B cell (primary cell): ENCODE data around the gene PTPN13. TPM values are rescaled to one million over a fixed set of nuclear protein-coding genes. Genes with fewer than 3 reads are reported as not detected.

Experiments used
- ATAC-seq: fragments of 200-7000 bp; cut with Tn5 transposase; one replicate; pipeline ENCODE4 v1.10.0; 2021; ENCODE audit warnings: low read depth, mild to moderate bottlenecking, moderate number of reproducible peaks, moderate library complexity
- CTCF ChIA-PET: fragments of 350-600 bp; sonication (Branson Sonifier 250); formaldehyde crosslinking; loops from one replicate; lab custom pipeline; 2021; ENCODE audit warnings: antibody characterized with exemption, inconsistent platforms; lab: Charles Lee
- POLR2A ChIA-PET: fragments of 350-600 bp; sonication (Branson Sonifier 250); formaldehyde crosslinking; loops from one replicate; lab custom pipeline; 2021; ENCODE audit warnings: antibody characterized with exemption; lab: Charles Lee
- DNase-seq: peaks from one replicate; pipeline ENCODE4 v3.0.0; 2013
- H2AFZ ChIP-seq: 2 replicates; pipeline ENCODE4 v1.6.1; 2012; ENCODE audit warnings: mild to moderate bottlenecking, low read depth, low read length; ENCODE audit not compliant: insufficient read depth, poor library complexity, severe bottlenecking
- H3K27ac ChIP-seq, 2 donors: 1 replicate in 1 of 2; 2 replicates in 1 of 2; pipeline ENCODE4 v1.5.1; 2012 to 2013; ENCODE audit warnings: low read length in 2 of 2, mild to moderate bottlenecking in 2 of 2, moderate library complexity in 1 of 2
- H3K27me3 ChIP-seq, 4 experiments: fragments of 200-600 bp in 1 of 4; sonication (generic) in 1 of 4; replicated peaks in 1 of 4; 1 replicate in 2 of 4; 2 replicates in 2 of 4; pipeline versions ENCODE4 v1.6.1 to v1.7.0; 2013 to 2016; ENCODE audit warnings: low read length in 3 of 4, mild to moderate bottlenecking in 2 of 4, mixed read lengths in 1 of 4, moderate library complexity in 1 of 4; ENCODE audit not compliant: insufficient read depth in 4 of 4, control insufficient read depth in 3 of 4; ENCODE audit errors: control extremely low read depth in 1 of 4
- H3K36me3 ChIP-seq, 2 experiments: replicated peaks in 1 of 2; 1 replicate in 1 of 2; 2 replicates in 1 of 2; pipeline versions ENCODE4 v1.6.1 to v1.7.1; 2013; ENCODE audit warnings: low read length in 1 of 2; ENCODE audit not compliant: insufficient read depth in 2 of 2, control insufficient read depth in 1 of 2; ENCODE audit errors: control extremely low read depth in 1 of 2, extremely low read depth in 1 of 2
- H3K4me1 ChIP-seq, 2 donors: fragments of 200-600 bp in 1 of 2; sonication (generic) in 1 of 2; 1 replicate in 1 of 2; 2 replicates in 1 of 2; pipeline versions ENCODE4 v1.5.1 to v1.6.1; 2013 to 2017; ENCODE audit warnings: low read length in 2 of 2; ENCODE audit not compliant: control insufficient read depth in 2 of 2, insufficient read depth in 2 of 2
- H3K4me2 ChIP-seq: replicated peaks from 2 replicates; pipeline ENCODE3; 2012; ENCODE audit warnings: mild to moderate bottlenecking, low read depth, low read length; ENCODE audit not compliant: poor library complexity, severe bottlenecking
- H3K4me3 ChIP-seq, 5 experiments: fragments of 200-600 bp in 1 of 5; sonication (generic) in 1 of 5; 1 replicate in 3 of 5; 2 replicates in 2 of 5; pipeline versions ENCODE4 v1.5.1 to v1.7.0; 2011 to 2016; ENCODE audit warnings: low read length in 4 of 5, mild to moderate bottlenecking in 4 of 5, low read depth in 2 of 5, control low read depth in 1 of 5, moderate library complexity in 1 of 5; ENCODE audit not compliant: insufficient read depth in 1 of 5; ENCODE audit errors: control extremely low read depth in 1 of 5, extremely low read depth in 1 of 5
- H3K79me2 ChIP-seq: fragments of 200-600 bp; sonication (generic); one replicate; pipeline ENCODE4 v1.6.0; 2016; ENCODE audit warnings: low read length; ENCODE audit not compliant: control insufficient read depth, insufficient read depth
- H3K9ac ChIP-seq: fragments of 200-600 bp; sonication (generic); 2 replicates; pipeline ENCODE4 v1.6.1; 2017; ENCODE audit warnings: mild to moderate bottlenecking, low read length, moderate library complexity
- H3K9me3 ChIP-seq, 3 donors: one replicate each; pipeline versions ENCODE4 v1.6.1 to v1.7.1; 2013; ENCODE audit warnings: low read length in 2 of 3; ENCODE audit not compliant: control insufficient read depth in 2 of 3, insufficient read depth in 1 of 3; ENCODE audit errors: control extremely low read depth in 1 of 3
- H4K20me1 ChIP-seq: 2 replicates; pipeline ENCODE4 v1.6.0; 2012; ENCODE audit warnings: mild to moderate bottlenecking, low read length; ENCODE audit not compliant: insufficient read depth, control insufficient read depth, poor library complexity, severe bottlenecking
- H3K27ac Mint-ChIP-seq: one replicate; pipeline ENCODE4 v1.8.0; 2021; ENCODE audit warnings: mixed read lengths
- H3K27me3 Mint-ChIP-seq: one replicate; pipeline ENCODE4 v1.8.0; 2021; ENCODE audit warnings: mixed read lengths
- H3K4me1 Mint-ChIP-seq: one replicate; pipeline ENCODE4 v1.8.0; 2021; ENCODE audit warnings: mixed read lengths
- H3K4me3 Mint-ChIP-seq: one replicate; pipeline ENCODE4 v1.8.0; 2021; ENCODE audit warnings: mixed read lengths
- H3K9me3 Mint-ChIP-seq: one replicate; pipeline ENCODE4 v1.8.0; 2022; ENCODE audit warnings: mixed read lengths; ENCODE audit not compliant: insufficient read depth
- EZH2 ChIP-seq: IDR thresholded peaks from 2 replicates; pipeline ENCODE4 v1.6.1; 2012; ENCODE audit warnings: borderline replicate concordance, low read depth, mild to moderate bottlenecking, moderate library complexity, low read length; ENCODE audit not compliant: insufficient read depth, poor library complexity, severe bottlenecking
- WGBS: methylation state at CpG from one replicate; pipeline ENCODE4 v1.1.5; 2013; ENCODE audit warnings: missing lambda C conversion rate; ENCODE audit not compliant: insufficient coverage; 5-methylcytosine and 5-hydroxymethylcytosine counted together
- intact Hi-C: fragments of 100-400 bp; cut with micrococcal nuclease; formaldehyde crosslinking; loops from one replicate; pipeline ENCODE4 v1.10.0; 2022
- polyA plus RNA-seq: library from polyadenylated mRNA; depleted of rRNA; stranded (reverse); fragments of >200 nt; gene quantifications from 2 replicates; pipeline ENCODE4 v1.2.3, GENCODE V29; 2012
- total RNA-seq, 2 donors: library from RNA; stranded (reverse); fragments of 120-200 nt in 1 of 2; gene quantifications; 1 replicate in 1 of 2; 2 replicates in 1 of 2; pipeline versions ENCODE4 v1.2.3 to v1.2.4, GENCODE V29; 2013 to 2022
- TF ChIP-seq, protein P1 (sequence below): fragments of 200-600 bp; IDR thresholded peaks from one replicate; pipeline ENCODE4 v1.8.0; 2022; ENCODE audit warnings: antibody characterized with exemption, mild to moderate bottlenecking

The PTPN13 gene
- total and polyA plus RNA-seq, 2 donors (not counting 1 experiment from before 2014, with no cell fraction given): 0.91 TPM; not detected in 1

DNA sequence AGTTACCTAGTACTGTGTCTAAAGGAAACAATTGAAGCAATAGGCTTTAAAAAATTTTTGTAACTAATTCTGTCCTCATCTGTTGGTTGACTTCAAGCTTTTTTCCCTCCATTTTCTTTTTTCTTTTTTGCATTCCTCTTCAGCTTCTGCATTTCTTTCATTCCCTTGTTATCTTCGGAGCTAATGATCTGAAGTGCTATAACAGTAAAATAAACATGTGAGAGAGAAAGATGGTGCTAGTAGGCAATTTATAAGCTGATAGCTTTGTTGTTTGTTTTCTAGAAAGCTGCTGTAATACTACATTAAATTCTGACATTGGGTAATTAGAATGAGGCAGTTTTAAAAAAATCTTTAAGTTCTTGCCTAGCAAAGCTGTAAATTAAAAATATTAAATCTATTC lies 37.1 kb downstream of the PTPN13 start:
- no CpG with 5 or more reads among the region's 1 CpG for WGBS

DNA sequence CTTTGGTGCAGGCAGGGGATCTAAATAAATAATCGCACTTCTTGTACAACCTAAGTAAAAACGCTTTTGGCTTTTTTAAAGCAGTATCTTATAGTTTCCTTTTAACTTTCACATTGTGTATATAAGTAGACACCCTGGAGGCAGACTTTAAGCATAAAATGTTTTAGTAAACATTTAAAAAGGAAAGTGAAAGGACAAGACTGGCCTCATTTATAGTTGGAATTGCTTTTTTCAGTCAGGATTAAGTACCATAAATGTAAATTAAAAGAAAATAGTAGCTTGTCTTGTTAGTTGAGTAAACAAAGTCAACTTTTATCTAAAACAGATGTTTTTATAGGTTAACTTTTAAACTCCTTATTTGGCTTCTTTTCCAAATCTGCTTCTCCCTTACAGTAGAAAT lies 39.7 kb downstream of the PTPN13 start:
- WGBS: no CpG with 5 or more reads among the region's 2 CpGs
- H3K4me2 ChIP-seq: no peak overlapping the region
- ChIA-PET CTCF (no interaction called here), POLR2A (no interaction called here)
- intact Hi-C loops: no loop called here
- TF ChIP-seq, protein P1, sequence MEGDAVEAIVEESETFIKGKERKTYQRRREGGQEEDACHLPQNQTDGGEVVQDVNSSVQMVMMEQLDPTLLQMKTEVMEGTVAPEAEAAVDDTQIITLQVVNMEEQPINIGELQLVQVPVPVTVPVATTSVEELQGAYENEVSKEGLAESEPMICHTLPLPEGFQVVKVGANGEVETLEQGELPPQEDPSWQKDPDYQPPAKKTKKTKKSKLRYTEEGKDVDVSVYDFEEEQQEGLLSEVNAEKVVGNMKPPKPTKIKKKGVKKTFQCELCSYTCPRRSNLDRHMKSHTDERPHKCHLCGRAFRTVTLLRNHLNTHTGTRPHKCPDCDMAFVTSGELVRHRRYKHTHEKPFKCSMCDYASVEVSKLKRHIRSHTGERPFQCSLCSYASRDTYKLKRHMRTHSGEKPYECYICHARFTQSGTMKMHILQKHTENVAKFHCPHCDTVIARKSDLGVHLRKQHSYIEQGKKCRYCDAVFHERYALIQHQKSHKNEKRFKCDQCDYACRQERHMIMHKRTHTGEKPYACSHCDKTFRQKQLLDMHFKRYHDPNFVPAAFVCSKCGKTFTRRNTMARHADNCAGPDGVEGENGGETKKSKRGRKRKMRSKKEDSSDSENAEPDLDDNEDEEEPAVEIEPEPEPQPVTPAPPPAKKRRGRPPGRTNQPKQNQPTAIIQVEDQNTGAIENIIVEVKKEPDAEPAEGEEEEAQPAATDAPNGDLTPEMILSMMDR: no peak
- TF ChIP-seq EZH2: no peak
- no peak overlapping the region for H3K27ac ChIP-seq
- no peaks in the 10 kb centered on the region for H3K9me3 ChIP-seq
- H3K36me3 ChIP-seq: no peaks in the 10 kb centered on the region
- no peaks in the 10 kb centered on the region for H3K4me1 ChIP-seq
- no peaks in the 10 kb centered on the region for H3K4me1 Mint-ChIP-seq
- H2AFZ ChIP-seq: no peak overlapping the region
- H3K27ac Mint-ChIP-seq: no peak overlapping the region
- H3K4me3 ChIP-seq: no peak overlapping the region
- H3K27me3 Mint-ChIP-seq: peaks cover 14% of the 10 kb centered on the region
- no peaks in the 10 kb centered on the region for H4K20me1 ChIP-seq
- H3K9me3 Mint-ChIP-seq: no peaks in the 10 kb centered on the region
- H3K27me3 ChIP-seq: no peaks in the 10 kb centered on the region
- no peak overlapping the region for H3K4me3 Mint-ChIP-seq
- DNase-seq (no peak), ATAC-seq (no peak)
- no peak overlapping the region for H3K9ac ChIP-seq
- H3K79me2 ChIP-seq: no peaks in the 10 kb centered on the region

More for the DNA sequence above, 37.1 kb downstream of the PTPN13 start:
- CTCF ChIA-PET: no interaction called here
- Mint-ChIP-seq H3K27me3 (peaks cover 14% of the 10 kb centered on the region), H3K4me3 (no peak overlapping the region), H3K4me1 (no peaks in the 10 kb centered on the region), H3K27ac (no peak overlapping the region), H3K9me3 (no peaks in the 10 kb centered on the region)
- no peak overlapping the region for H2AFZ ChIP-seq
- no peak overlapping the region for H3K4me3 ChIP-seq
- H3K79me2 ChIP-seq: no peaks in the 10 kb centered on the region
- no peaks in the 10 kb centered on the region for H3K36me3 ChIP-seq
- no peak overlapping the region for H3K4me2 ChIP-seq
- DNase-seq (no peak), ATAC-seq (no peak)
- no peaks in the 10 kb centered on the region for H4K20me1 ChIP-seq
- H3K27me3 ChIP-seq: no peaks in the 10 kb centered on the region
- no peak overlapping the region for H3K9ac ChIP-seq
- H3K9me3 ChIP-seq: no peaks in the 10 kb centered on the region
- no peak for TF ChIP-seq EZH2
- TF ChIP-seq, protein P1: no peak
- POLR2A ChIA-PET: no interaction called here
- H3K27ac ChIP-seq: no peak overlapping the region
- no peaks in the 10 kb centered on the region for H3K4me1 ChIP-seq
- intact Hi-C loops: no loop called here
